T-cell (primary cell): ENCODE results near the gene ILDR1. TPM values are rescaled to one million over a fixed set of nuclear protein-coding genes. Genes with fewer than 3 reads are reported as not detected.
"Not testable (repeated sequence)": the region's sequence is repeated elsewhere in the genome, so short reads cannot be mapped to it uniquely, and the experiment has no call there.

ENCODE experiments used
- ATAC-seq, 4 experiments: fragments of 200-7000 bp in 3 of 4; fragments of 150-1000 bp in 1 of 4; cut with Tn5 transposase; replicated peaks in 1 of 4; 1 replicate in 3 of 4; 2 replicates in 1 of 4; pipeline ENCODE4 v1.10.0; 2021; ENCODE audit warnings: moderate library complexity in 3 of 4, mild to moderate bottlenecking in 2 of 4, moderate number of reproducible peaks in 1 of 4
- CTCF ChIA-PET, 2 donors: fragments of 300-600 bp; sonication (Branson Sonifier 250); formaldehyde crosslinking; loops; one replicate each; lab custom pipeline; 2022; ENCODE audit warnings: antibody characterized with exemption in 2 of 2; lab: Charles Lee
- POLR2A ChIA-PET, 2 donors: fragments of 300-600 bp; sonication (Branson Sonifier 250); formaldehyde crosslinking; loops; one replicate each; lab custom pipeline; 2022; ENCODE audit warnings: antibody characterized with exemption in 2 of 2; lab: Charles Lee
- DNase-seq, 35 experiments: peaks; one replicate each; pipeline versions ENCODE4 v3.0.0 to v3.0.0-alpha.2; 2013 to 2023
- H3K27ac ChIP-seq: one replicate; pipeline ENCODE4 v1.5.1; 2013; ENCODE audit warnings: low read length
- H3K27me3 ChIP-seq, 2 experiments: replicated peaks in 1 of 2; 1 replicate in 1 of 2; 2 replicates in 1 of 2; pipeline versions ENCODE4 v1.6.1 to v1.7.0; 2013; ENCODE audit warnings: low read length in 1 of 2, mixed read lengths in 1 of 2; ENCODE audit not compliant: control insufficient read depth in 2 of 2, insufficient read depth in 2 of 2; ENCODE audit errors: extremely low read depth in 1 of 2
- H3K36me3 ChIP-seq, 2 donors: 1 replicate in 1 of 2; 2 replicates in 1 of 2; pipeline versions ENCODE4 v1.6.1 to v1.7.0; 2013; ENCODE audit warnings: low read length in 1 of 2; ENCODE audit not compliant: control insufficient read depth in 2 of 2, insufficient read depth in 1 of 2; ENCODE audit errors: extremely low read depth in 1 of 2
- H3K4me1 ChIP-seq, 2 experiments: 1 replicate in 1 of 2; 2 replicates in 1 of 2; pipeline versions ENCODE4 v1.6.1 to v1.7.0; 2013; ENCODE audit warnings: low read length in 2 of 2, mixed read lengths in 1 of 2; ENCODE audit not compliant: insufficient read depth in 2 of 2, control insufficient read depth in 1 of 2; ENCODE audit errors: extremely low read depth in 1 of 2
- H3K4me3 ChIP-seq, 2 donors: 1 replicate in 1 of 2; 2 replicates in 1 of 2; pipeline versions ENCODE4 v1.5.1 to v1.7.0; 2013; ENCODE audit warnings: mild to moderate bottlenecking in 2 of 2, low read length in 1 of 2, moderate library complexity in 1 of 2; ENCODE audit not compliant: control insufficient read depth in 1 of 2; ENCODE audit errors: extremely low read depth in 1 of 2
- H3K9me3 ChIP-seq: 2 replicates; pipeline ENCODE4 v1.7.0; 2013
- H3K27ac Mint-ChIP-seq, 2 donors: one replicate each; pipeline ENCODE4 v1.8.0; 2020 to 2021; ENCODE audit warnings: mild to moderate bottlenecking in 2 of 2, mixed read lengths in 2 of 2
- H3K27me3 Mint-ChIP-seq, 2 donors: one replicate each; pipeline ENCODE4 v1.8.0; 2021 to 2022; ENCODE audit warnings: mixed read lengths in 2 of 2
- H3K36me3 Mint-ChIP-seq: one replicate; pipeline ENCODE4 v1.8.0; 2021; ENCODE audit warnings: mixed read lengths
- H3K4me1 Mint-ChIP-seq, 3 donors: one replicate each; pipeline ENCODE4 v1.8.0; 2020 to 2022; ENCODE audit warnings: mixed read lengths in 3 of 3, mild to moderate bottlenecking in 1 of 3
- H3K4me3 Mint-ChIP-seq, 3 donors: one replicate each; pipeline ENCODE4 v1.8.0; 2020 to 2022; ENCODE audit warnings: mild to moderate bottlenecking in 3 of 3, mixed read lengths in 3 of 3, moderate library complexity in 3 of 3
- H3K9me3 Mint-ChIP-seq, 3 donors: one replicate each; pipeline ENCODE4 v1.8.0; 2020 to 2022; ENCODE audit warnings: mixed read lengths in 3 of 3
- WGBS: methylation state at CpG from one replicate; pipeline ENCODE4 v1.1.5; 2013; ENCODE audit warnings: missing lambda C conversion rate; ENCODE audit not compliant: insufficient coverage; 5-methylcytosine and 5-hydroxymethylcytosine counted together
- total RNA-seq, 35 experiments: library from RNA in 6 of 35; stranded (reverse) in 6 of 35; fragments of 120-200 nt in 1 of 35; gene quantifications; one replicate each; pipeline versions ENCODE4 v1.2.1 to v1.2.4 and lab custom pipeline; 2013 to 2026

ILDR1 gene
- total RNA-seq, 5 donors from 2014 or later (not counting 1 experiment from before 2014, with no cell fraction given): 0.16 TPM; not detected in 3

DNA sequence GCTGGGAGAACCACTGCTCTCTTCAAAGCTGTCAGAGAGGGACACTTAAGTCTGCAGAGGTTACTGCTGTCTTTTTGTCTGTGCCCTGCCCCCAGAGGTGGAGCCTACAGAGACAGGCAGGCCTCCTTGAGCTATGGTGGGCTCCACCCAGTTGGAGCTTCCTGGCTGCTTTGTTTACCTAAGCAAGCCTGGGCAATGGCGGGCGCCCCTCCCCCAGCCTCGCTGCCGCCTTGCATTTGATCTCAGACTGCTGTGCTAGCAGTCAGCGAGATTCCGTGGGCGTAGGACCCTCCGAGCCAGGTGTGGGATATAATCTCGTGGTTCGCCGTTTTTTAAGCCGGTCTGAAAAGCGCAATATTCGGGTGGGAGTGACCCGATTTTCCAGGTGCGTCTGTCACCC, 25.2 kb upstream of the ILDR1 start:
- H3K9me3 ChIP-seq, CTCF ChIA-PET, H3K9me3 Mint-ChIP-seq, H3K4me3 ChIP-seq, H3K4me1 Mint-ChIP-seq, ATAC-seq, H3K4me1 ChIP-seq, H3K27me3 ChIP-seq, DNase-seq, H3K27ac Mint-ChIP-seq, H3K27ac ChIP-seq, H3K27me3 Mint-ChIP-seq, POLR2A ChIA-PET, H3K36me3 ChIP-seq, H3K36me3 Mint-ChIP-seq, H3K4me3 Mint-ChIP-seq: not testable (repeated sequence)
- no CpG with 5 or more reads among the region's 16 CpGs for WGBS

GRCh38 chr3:122033023-122033422, 11.0 kb upstream of the ILDR1 start:
- CTCF ChIA-PET: no interaction called here
- H3K36me3 ChIP-seq: no peaks in the 10 kb centered on the region

DNA sequence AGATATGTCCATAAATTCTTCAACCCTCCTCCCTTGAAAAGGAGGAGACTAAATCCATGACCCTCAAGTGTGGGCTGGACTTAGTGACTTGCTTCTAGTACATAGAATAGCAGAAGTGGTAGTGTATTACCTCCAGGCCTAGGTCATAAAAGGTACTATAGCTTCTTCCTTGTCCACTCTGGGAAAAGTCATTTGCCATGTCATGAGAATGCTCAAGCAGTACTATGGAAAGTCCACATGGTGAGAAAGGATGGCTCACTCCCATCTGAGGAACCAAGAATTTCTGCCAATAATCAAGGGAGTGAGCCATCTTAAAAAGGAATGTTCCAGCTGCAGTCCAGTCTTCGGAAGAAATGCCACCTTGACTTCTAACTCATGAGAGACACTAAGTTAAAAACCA, 10.5 kb upstream of the ILDR1 start:
- Histone ChIP-seq H3K4me1 (no peaks in the 10 kb centered on the region), H3K36me3 (no peaks in the 10 kb centered on the region), H3K4me3 (no peak overlapping the region), H3K27ac (no peak overlapping the region), H3K9me3 (no peaks in the 10 kb centered on the region), H3K27me3 (no peaks in the 10 kb centered on the region)
- Mint-ChIP-seq H3K27me3 (peaks cover 2 to 8% of the 10 kb centered on the region in 2 donors), H3K36me3 (peaks cover under 1% of the 10 kb centered on the region), H3K27ac (no peak overlapping the region), H3K4me1 (peaks cover 3 to 7% (median 6%) of the 10 kb centered on the region in 3 donors), H3K9me3 (peaks cover 8 to 12% (median 8%) of the 10 kb centered on the region in 3 donors), H3K4me3 (no peak overlapping the region)
- no peak for ATAC-seq
- POLR2A ChIA-PET: no interaction called here
- no peak for DNase-seq
- WGBS: no CpG with 5 or more reads among the region's 1 CpG
- CTCF ChIA-PET: no interaction called here

More at GRCh38 chr3:122033023-122033422, 11.0 kb upstream of the ILDR1 start:
- no peaks in the 10 kb centered on the region for H3K27me3 ChIP-seq
- no peak overlapping the region for H3K4me3 ChIP-seq
- no peaks in the 10 kb centered on the region for H3K4me1 ChIP-seq
- no peak for DNase-seq
- POLR2A ChIA-PET: no interaction called here
- peaks cover 2 to 12% of the 10 kb centered on the region in 2 donors for H3K27me3 Mint-ChIP-seq
- no peaks in the 10 kb centered on the region for H3K9me3 ChIP-seq
- H3K27ac ChIP-seq: no peak overlapping the region
- peaks cover 13 to 14% (median 13%) of the 10 kb centered on the region in 3 donors for H3K9me3 Mint-ChIP-seq
- peaks cover 3 to 7% (median 6%) of the 10 kb centered on the region in 3 donors for H3K4me1 Mint-ChIP-seq
- H3K36me3 Mint-ChIP-seq: peaks cover 5% of the 10 kb centered on the region
- H3K4me3 Mint-ChIP-seq: no peak overlapping the region
- no peak overlapping the region for H3K27ac Mint-ChIP-seq
- no CpG with 5 or more reads among the region's 1 CpG for WGBS
- no peak for ATAC-seq

DNA sequence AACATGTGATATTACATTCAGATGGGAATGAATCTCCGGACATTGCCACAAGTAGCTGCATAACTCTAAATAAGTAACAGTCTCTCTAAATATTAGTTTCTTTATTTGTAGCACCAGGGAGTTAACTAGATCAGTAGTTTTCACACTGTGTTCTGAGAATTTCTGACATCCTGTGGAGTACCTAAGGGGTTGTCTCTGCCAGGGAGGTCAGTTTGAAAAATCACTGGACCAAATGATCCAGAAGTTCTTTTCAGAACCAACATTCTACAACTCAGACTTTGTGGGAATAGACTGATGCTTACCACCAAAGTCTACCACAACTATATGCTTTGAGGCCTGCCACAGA, 9.0 kb upstream of the ILDR1 start:
- ChIA-PET CTCF (no interaction called here), POLR2A (interaction anchor here in 1 of 2 donors (0.7 kb wide), 1 partner anchor 19 kb away, joined by 3 read pairs; no protein-coding TSS in a partner anchor)
- no CpG with 5 or more reads among the region's 1 CpG for WGBS

GRCh38 chr3:122030381-122031122, 8.5 kb upstream of the ILDR1 start:
- no peaks in the 10 kb centered on the region for H3K27me3 ChIP-seq
- Mint-ChIP-seq H3K27ac (no peak overlapping the region), H3K4me1 (peaks cover 3 to 7% (median 6%) of the 10 kb centered on the region in 3 donors), H3K4me3 (no peak overlapping the region), H3K27me3 (peaks cover 2 to 6% of the 10 kb centered on the region in 2 donors), H3K9me3 (peaks cover 1 to 2% (median 1%) of the 10 kb centered on the region in 3 donors), H3K36me3 (no peaks in the 10 kb centered on the region)
- POLR2A ChIA-PET: interaction anchor here (0.6 to 0.7 kb wide), 3 partner anchors 18 to 368 kb away, joined by 3 read pairs; no protein-coding TSS in a partner anchor
- CTCF ChIA-PET: no interaction called here
- H3K9me3 ChIP-seq: no peaks in the 10 kb centered on the region
- no peak for ATAC-seq
- no peaks in the 10 kb centered on the region for H3K36me3 ChIP-seq
- no peak overlapping the region for H3K27ac ChIP-seq
- WGBS: no CpG with 5 or more reads among the region's 3 CpGs
- peak in 1 of 35 experiments; percentile 26 for DNase-seq
- H3K4me1 ChIP-seq: no peaks in the 10 kb centered on the region
- H3K4me3 ChIP-seq: no peak overlapping the region

More for the DNA sequence above, 9.0 kb upstream of the ILDR1 start:
- peaks cover 3 to 7% (median 6%) of the 10 kb centered on the region in 3 donors for H3K4me1 Mint-ChIP-seq
- no peak overlapping the region for H3K27ac Mint-ChIP-seq
- ATAC-seq: no peak
- no peak for DNase-seq
- H3K27me3 Mint-ChIP-seq: peaks cover 2 to 8% of the 10 kb centered on the region in 2 donors
- H3K9me3 ChIP-seq: no peaks in the 10 kb centered on the region
- H3K36me3 ChIP-seq: no peaks in the 10 kb centered on the region
- H3K4me1 ChIP-seq: no peaks in the 10 kb centered on the region
- H3K27ac ChIP-seq: no peak overlapping the region
- no peak overlapping the region for H3K4me3 Mint-ChIP-seq
- no peaks in the 10 kb centered on the region for H3K36me3 Mint-ChIP-seq
- H3K4me3 ChIP-seq: no peak overlapping the region
- peaks cover 7% of the 10 kb centered on the region in 3 donors for H3K9me3 Mint-ChIP-seq
- H3K27me3 ChIP-seq: no peaks in the 10 kb centered on the region

DNA sequence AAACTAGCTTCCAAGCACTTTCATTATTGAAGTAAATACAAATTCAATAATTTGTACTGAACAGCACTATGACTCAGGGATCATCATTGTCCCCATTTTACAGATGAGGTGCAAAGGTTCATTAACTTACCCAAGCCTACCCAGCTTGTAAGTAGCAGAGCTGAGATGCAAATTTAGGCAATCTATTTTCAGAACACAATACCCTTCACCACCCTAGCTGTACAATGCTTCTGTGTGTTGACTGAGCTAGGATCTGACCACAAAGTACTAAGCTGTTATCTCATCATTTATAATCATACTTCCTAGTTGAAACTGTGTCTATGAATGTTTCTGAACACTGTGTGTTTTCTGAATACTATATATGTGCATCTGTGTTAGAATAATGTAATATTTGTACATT, 3.2 kb upstream of the ILDR1 start:
- Histone ChIP-seq H3K9me3 (no peaks in the 10 kb centered on the region), H3K27me3 (peaks cover 0 to 19% of the 10 kb centered on the region in 2 experiments), H3K36me3 (no peaks in the 10 kb centered on the region), H3K4me3 (no peak overlapping the region), H3K27ac (no peak overlapping the region), H3K4me1 (peaks cover 0 to 5% of the 10 kb centered on the region in 2 experiments)
- no peak for ATAC-seq
- Mint-ChIP-seq H3K36me3 (no peaks in the 10 kb centered on the region), H3K27me3 (peaks cover 20 to 22% of the 10 kb centered on the region in 2 donors), H3K27ac (no peak overlapping the region), H3K4me1 (peaks cover 6 to 9% (median 6%) of the 10 kb centered on the region in 3 donors), H3K4me3 (no peak overlapping the region), H3K9me3 (no peaks in the 10 kb centered on the region)
- POLR2A ChIA-PET: no interaction called here
- CTCF ChIA-PET: interaction anchor here in 1 of 2 donors (0.7 kb wide), 1 partner anchor 41 kb away, joined by 3 read pairs; no protein-coding TSS in a partner anchor
- no peak for DNase-seq
